Upper lobe of left lung (tissue), 6 donors: ENCODE measurements around the gene APOA1. TPM values are rescaled to one million over a fixed set of nuclear protein-coding genes. Genes with fewer than 3 reads are reported as not detected.

ENCODE experiments used
- ATAC-seq, 2 donors: fragments of 200-7000 bp; cut with Tn5 transposase; one replicate each; pipeline ENCODE4 v1.9.1; 2022; ENCODE audit warnings: mild to moderate bottlenecking in 2 of 2, moderate library complexity in 2 of 2; ENCODE audit not compliant: low FRiP score in 2 of 2
- DNase-seq, 2 donors: peaks; one replicate each; pipeline ENCODE4 v3.0.0-alpha.2; 2019 to 2020
- H3K27ac ChIP-seq, 4 donors: fragments of 200-600 bp; sonication (generic); one replicate each; pipeline ENCODE4 v1.5.1; 2016 to 2019
- H3K27me3 ChIP-seq, 4 donors: fragments of 200-600 bp; sonication (generic); one replicate each; pipeline ENCODE4 v1.5.1; 2017 to 2019
- H3K36me3 ChIP-seq, 4 donors: fragments of 200-600 bp; sonication (generic); one replicate each; pipeline ENCODE4 v1.5.1; 2016 to 2019
- H3K4me1 ChIP-seq, 4 donors: fragments of 200-600 bp; sonication (generic); one replicate each; pipeline ENCODE4 v1.5.1; 2018 to 2019
- H3K4me3 ChIP-seq, 4 donors: fragments of 200-600 bp; sonication (generic); one replicate each; pipeline ENCODE4 v1.5.1; 2017 to 2019; ENCODE audit warnings: mild to moderate bottlenecking in 2 of 4, moderate library complexity in 1 of 4
- H3K9me3 ChIP-seq, 4 donors: fragments of 200-600 bp; sonication (generic); one replicate each; pipeline ENCODE4 v1.5.1; 2018 to 2019
- EP300 ChIP-seq, 4 donors: sonication (generic); formaldehyde crosslinking; IDR thresholded peaks; one replicate each; pipeline ENCODE4 v1.5.1; 2017; ENCODE audit warnings: antibody characterized with exemption in 4 of 4, control low read depth in 2 of 4
- POLR2A ChIP-seq, 4 donors: fragments of 450-650 bp; IDR thresholded peaks; one replicate each; pipeline ENCODE4 v1.5.1; 2016 to 2017; ENCODE audit warnings: antibody characterized with exemption in 4 of 4, mild to moderate bottlenecking in 2 of 4
- POLR2AphosphoS5 ChIP-seq, 2 donors: sonication (generic); formaldehyde crosslinking; IDR thresholded peaks; one replicate each; pipeline ENCODE4 v1.5.1; 2017; ENCODE audit warnings: antibody characterized with exemption in 2 of 2
- WGBS, 2 donors: methylation state at CpG; one replicate each; pipeline ENCODE4 v1.1.5; 2017 to 2018; 5-methylcytosine and 5-hydroxymethylcytosine counted together
- total RNA-seq, 6 donors: library from RNA; depleted of rRNA in 4 of 6; stranded (reverse); fragments of >200 nt in 4 of 6; gene quantifications; one replicate each; pipeline versions ENCODE4 v1.1.0 to v1.2.1, GENCODE V29; 2016 to 2021
- TF ChIP-seq, protein P1 (sequence below), 6 experiments: fragments of 450-650 bp in 4 of 6; fragments of 200-600 bp in 2 of 6; sonication (generic) in 2 of 6; IDR thresholded peaks; one replicate each; pipeline ENCODE4 v1.5.1; 2016 to 2019; ENCODE audit warnings: antibody characterized with exemption in 6 of 6
- donor health status: DM: no; HTN: no; CAD: no; lungs with moderate emphysema.
- donor health status: DM: no; HTN: yes; CAD: no; lungs with severe emphysema.

The APOA1 gene
- total RNA-seq, 6 donors from 2014 or later, result 3.1 to 36.0 (median 5.9) TPM

DNA sequence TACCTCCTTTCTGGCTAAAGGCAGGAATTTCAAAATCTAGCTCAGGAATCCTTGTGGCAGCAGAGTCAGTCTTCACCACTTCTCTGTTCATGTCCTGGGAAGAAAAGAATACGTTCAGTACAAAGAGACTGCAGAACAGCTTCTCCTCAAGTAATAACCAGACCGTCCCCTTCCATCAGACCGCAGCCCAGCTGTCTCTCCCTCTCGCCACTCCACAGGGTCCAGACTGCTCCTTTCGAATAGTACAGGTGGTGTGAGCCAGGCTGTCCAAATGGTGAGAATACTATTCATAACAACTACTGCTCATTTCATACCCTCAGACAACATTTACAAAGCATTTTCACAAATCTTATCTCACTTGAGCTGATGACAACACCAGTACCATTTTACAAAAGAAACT is 50.5 kb downstream of the APOA1 start:
- H3K27ac ChIP-seq, result peak overlapping the region in 2 of 4 donors; percentile 92 to 95
- H3K9me3 ChIP-seq, result no peaks in the 10 kb centered on the region
- DNase-seq, result no peak
- ATAC-seq, result no peak
- H3K27me3 ChIP-seq, result no peaks in the 10 kb centered on the region
- 65 to 68% methylated on average over 5 of the region's 5 CpGs for WGBS, 2 donors
- H3K4me3 ChIP-seq, result peak overlapping the region; percentile 79 to 99 (median 97)
- H3K4me1 ChIP-seq, result peaks cover 17 to 40% (median 23%) of the 10 kb centered on the region in 4 donors
- no peak for TF ChIP-seq POLR2A (IDR thresholded peaks at IDR 0.05)
- TF ChIP-seq EP300 (IDR thresholded peaks at IDR 0.05), result no peak
- TF ChIP-seq, protein P1, sequence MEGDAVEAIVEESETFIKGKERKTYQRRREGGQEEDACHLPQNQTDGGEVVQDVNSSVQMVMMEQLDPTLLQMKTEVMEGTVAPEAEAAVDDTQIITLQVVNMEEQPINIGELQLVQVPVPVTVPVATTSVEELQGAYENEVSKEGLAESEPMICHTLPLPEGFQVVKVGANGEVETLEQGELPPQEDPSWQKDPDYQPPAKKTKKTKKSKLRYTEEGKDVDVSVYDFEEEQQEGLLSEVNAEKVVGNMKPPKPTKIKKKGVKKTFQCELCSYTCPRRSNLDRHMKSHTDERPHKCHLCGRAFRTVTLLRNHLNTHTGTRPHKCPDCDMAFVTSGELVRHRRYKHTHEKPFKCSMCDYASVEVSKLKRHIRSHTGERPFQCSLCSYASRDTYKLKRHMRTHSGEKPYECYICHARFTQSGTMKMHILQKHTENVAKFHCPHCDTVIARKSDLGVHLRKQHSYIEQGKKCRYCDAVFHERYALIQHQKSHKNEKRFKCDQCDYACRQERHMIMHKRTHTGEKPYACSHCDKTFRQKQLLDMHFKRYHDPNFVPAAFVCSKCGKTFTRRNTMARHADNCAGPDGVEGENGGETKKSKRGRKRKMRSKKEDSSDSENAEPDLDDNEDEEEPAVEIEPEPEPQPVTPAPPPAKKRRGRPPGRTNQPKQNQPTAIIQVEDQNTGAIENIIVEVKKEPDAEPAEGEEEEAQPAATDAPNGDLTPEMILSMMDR (IDR thresholded peaks at IDR 0.05), result no peak
- peaks cover 31 to 49% (median 43%) of the 10 kb centered on the region in 4 donors for H3K36me3 ChIP-seq

DNA sequence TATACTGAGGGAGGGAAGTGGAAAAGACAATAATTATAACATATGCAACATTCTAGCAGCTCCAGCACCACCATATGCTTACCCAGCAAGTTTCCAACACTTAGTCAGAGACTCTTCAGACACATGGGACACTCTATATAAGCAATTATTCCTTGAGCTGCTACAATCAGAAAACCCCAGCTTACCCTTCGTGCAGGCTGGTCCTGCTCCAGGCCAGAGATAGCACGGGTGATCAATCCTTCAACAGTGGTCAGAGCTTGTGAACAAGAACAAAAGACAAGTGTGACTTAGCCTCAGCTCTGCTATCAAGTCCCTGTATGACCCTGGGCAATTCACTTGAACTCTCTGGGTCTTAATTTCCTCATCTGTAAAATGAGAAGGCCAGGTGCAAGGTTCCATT is 51.1 kb downstream of the APOA1 start:
- ATAC-seq (no peak), DNase-seq (no peak)
- H3K9me3 ChIP-seq, result no peaks in the 10 kb centered on the region
- H3K36me3 ChIP-seq, result peaks cover 34 to 55% (median 49%) of the 10 kb centered on the region in 4 donors
- no peaks in the 10 kb centered on the region for H3K27me3 ChIP-seq
- peaks cover 12 to 34% (median 20%) of the 10 kb centered on the region in 4 donors for H3K4me1 ChIP-seq
- H3K4me3 ChIP-seq, result no peak overlapping the region
- no peak overlapping the region for H3K27ac ChIP-seq
- 88 to 100% methylated on average over 2 of the region's 2 CpGs for WGBS, 2 donors
- TF ChIP-seq POLR2A (IDR thresholded peaks at IDR 0.05) (no peak), EP300 (IDR thresholded peaks at IDR 0.05) (no peak), POLR2AphosphoS5 (IDR thresholded peaks at IDR 0.05) (no peak)
- TF ChIP-seq, protein P1 (IDR thresholded peaks at IDR 0.05), result no peak

Other genes starting within 250 kb of the APOA1 start
- 10 to 100 TPM; 12.1 to 18.9 (median 17.0) TPM for gene BUD13, start 64.6 kb downstream of the APOA1 start, total RNA-seq
- 10 to 100 TPM; 17.6 to 56.1 (median 34.4) TPM for gene ZPR1, start 49.6 kb downstream of the APOA1 start, total RNA-seq
- gene APOA5, start 45.7 kb downstream of the APOA1 start, total RNA-seq, result under 1 TPM in 2 of 6 donors, not detected in 4; 0.20 to 0.57 TPM
- gene APOA4, start 14.3 kb downstream of the APOA1 start, total RNA-seq, result not detected
- 1 to 10 TPM in 2 of 6 donors, not detected in 4; 3.7 to 4.4 TPM for gene APOC3, start 7.7 kb downstream of the APOA1 start, total RNA-seq